NCI-H460 (cell line): Measurements from ENCODE around the gene EXOSC5. TPM values are rescaled to one million over a fixed set of nuclear protein-coding genes. Genes with fewer than 3 reads are reported as not detected.

Source experiments
- DNase-seq: peaks from one replicate; pipeline ENCODE4 v3.0.0-alpha.2; 2016; ENCODE audit warnings: low read depth; ENCODE audit errors: extremely low read depth
- total RNA-seq: library from RNA; depleted of rRNA; stranded (reverse); fragments of >200 nt; shearing (Covaris generic); gene quantifications from 2 replicates; pipeline ENCODE4 v1.2.3, GENCODE V29; 2014

Gene EXOSC5
- total RNA-seq, 1 experiment from 2014 or later = 16.5 TPM

DNA sequence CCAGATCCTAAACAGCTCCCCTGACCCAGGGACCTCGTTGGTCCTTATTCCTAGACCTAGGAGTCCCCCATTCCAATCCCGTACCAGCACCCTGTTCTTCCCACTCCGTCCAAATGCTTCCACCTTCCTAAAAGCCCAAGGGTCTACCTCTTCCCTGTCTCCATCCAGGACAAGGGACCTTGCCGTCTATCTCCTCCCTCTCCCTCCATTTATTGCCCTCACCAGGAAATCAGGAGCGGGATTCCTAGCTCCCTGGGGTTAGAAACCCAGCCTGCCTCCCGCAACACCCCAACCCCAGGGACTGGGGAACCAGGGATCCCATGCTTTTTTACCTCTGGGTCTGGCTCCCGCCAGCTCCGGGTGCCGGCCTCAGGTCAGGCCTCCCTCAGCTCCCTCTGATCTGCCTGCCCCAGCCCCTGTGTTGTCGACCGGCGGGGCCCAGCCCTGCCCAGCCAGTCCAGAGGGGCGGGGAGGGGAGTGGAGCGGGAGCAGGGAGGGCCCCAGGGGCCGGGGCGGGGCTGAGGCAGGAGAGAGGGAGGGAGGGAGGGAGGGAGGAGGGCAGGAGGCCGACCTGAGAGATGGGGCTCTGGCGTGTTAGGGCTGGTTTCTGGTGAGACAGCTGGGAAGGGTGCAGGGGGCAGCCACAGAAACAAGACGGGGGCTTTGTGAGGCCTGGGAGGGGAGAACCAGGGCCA, 29.9 kb upstream of the EXOSC5 start, which contains the start of gene B3GNT8:
Gene B3GNT8 (minus strand): TSS at position 423 of the 695 bp plus-strand sequence. CDS start 596 bp downstream, outside the sequence.
- no peak for DNase-seq

DNA sequence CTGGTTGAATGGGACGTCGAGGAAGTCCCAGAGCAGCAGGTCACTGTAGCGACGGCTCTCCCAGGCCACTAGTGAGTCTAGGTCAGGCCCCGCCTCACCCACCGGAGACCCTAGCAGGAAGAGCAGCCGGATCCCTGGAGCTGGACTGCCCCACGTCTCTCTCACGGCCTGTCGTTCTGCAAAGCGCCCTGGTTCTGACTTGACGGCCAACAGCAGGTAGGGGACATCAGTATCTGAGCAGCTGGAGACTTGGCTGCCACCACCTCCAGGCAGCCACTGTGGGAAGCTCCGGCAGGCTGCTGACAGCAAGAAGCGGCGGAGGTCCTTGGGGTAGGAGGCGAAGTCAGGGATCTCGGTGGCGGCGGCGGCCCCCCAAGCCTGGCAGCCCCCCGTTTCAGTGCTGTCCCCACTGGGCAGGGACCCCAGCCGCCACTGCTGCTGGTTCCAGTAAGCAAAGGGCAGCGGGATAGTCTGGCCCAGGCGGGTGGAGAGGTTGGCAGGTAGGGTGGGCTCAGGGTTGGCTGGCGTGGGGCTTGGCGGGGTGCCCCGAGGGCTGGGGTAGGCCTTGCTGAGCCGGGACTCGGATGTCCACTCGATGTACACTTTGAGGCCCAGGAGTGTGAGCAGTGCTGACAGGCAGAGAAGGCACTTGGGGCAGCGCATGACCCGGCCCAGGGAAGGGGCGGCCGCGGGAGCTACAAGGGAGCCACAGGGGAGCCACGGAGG, 29.1 kb upstream of the EXOSC5 start:
- DNase-seq = no peak

DNA sequence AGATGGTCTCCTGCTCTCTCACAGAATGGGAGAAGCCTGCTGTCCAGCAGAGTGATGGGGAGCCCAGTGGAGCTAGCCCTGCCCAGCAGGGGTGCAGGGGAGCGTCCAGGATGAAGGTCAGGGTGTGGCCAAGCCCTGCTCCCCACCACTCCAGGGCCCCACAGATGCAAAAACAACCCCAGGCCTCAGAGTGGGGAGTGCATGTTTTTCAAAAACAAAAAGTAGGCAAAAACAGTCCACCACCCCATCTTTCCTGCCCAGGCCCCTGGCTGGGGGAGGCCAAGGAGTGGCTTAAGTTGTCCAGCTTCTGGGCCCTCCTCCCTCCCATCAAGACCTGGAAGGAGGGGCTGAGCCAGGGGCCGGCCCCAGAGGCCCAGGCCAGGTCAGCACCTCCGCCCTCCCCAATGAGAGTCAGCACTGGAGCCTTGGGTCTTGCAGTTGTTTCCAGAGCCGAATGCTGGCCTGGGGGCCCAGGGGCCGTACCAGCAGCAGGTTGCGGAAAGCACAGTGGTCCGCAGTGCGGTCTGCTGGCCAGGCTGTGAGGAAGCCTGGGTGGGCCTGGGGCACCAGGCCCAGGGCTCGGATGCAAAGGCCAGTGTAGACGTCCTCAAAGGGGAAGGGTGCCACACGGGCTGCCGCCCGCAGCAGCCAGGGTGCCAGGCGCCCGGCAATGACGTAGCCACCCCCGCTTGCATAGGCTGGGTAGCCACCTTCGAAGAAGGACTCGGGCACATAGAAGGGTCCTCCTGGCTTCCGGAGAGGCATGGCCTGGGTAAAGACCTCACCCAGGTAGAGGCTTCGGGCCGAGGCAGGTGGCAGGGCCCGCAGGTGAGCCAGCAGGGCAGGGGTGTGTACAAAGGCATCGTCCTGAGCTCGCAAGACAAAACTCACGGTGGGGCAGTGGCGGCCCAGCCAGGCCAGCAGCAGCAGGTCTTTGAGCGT, 28.3 kb upstream of the EXOSC5 start:
- DNase-seq = no peak

DNA sequence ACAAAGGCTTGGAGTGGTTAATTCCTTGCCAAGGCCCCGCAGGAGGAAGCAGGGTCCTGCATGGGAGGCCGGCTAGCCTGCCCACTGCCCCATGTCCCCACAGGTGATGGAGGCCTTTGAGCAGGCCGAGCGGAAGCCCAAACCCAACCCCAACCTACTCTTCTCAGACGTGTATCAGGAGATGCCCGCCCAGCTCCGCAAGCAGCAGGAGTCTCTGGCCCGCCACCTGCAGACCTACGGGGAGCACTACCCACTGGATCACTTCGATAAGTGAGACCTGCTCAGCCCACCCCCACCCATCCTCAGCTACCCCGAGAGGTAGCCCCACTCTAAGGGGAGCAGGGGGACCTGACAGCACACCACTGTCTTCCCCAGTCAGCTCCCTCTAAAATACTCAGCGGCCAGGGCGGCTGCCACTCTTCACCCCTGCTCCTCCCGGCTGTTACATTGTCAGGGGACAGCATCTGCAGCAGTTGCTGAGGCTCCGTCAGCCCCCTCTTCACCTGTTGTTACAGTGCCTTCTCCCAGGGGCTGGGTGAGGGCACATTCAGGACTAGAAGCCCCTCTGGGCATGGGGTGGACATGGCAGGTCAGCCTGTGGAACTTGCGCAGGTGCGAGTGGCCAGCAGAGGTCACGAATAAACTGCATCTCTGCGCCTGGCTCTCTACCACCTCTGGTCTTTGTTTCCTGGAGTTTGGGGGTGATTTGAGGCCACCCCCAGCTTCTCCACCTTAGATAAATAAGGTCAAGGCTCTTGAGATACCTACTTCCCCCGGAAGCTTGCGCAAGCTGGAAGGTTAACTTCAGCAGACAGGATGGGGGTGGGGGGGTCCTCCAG, 27.4 kb upstream of the EXOSC5 start:
- DNase-seq = no peak

DNA sequence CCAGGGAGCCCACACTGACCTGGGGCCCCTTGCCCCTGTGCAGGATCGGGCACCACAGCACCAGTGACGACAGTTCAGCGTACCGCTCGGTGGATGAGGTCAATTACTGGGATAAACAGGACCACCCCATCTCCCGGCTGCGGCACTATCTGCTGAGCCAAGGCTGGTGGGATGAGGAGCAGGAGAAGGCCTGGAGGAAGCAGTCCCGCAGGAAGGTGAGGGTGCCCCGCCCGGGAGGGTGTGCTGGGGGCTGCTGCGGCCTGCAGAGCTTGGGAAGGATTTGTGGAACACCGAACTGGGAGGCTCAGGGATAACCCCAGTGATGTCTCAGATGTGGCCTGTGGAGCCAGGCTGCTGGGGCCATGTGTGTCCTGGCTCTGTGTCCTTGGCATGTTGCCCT, 25.8 kb upstream of the EXOSC5 start:
- DNase-seq = no peak

DNA sequence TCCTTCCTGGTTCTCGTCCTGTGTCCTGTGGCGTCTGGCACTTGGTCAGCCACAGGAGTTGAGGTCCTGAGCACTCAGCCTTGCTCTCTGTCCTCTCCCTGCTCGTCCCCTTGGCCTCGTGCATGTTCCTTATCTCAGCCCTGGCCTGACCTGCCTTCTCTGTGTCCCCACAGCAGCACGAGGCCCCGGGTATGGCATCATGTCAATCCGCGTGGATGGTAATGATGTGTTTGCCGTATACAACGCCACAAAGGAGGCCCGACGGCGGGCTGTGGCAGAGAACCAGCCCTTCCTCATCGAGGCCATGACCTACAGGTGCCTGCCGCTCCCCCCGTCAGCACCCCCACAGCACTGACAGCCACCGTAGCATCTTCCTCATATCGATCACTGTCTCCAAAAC, 25.3 kb upstream of the EXOSC5 start:
- no peak for DNase-seq

DNA sequence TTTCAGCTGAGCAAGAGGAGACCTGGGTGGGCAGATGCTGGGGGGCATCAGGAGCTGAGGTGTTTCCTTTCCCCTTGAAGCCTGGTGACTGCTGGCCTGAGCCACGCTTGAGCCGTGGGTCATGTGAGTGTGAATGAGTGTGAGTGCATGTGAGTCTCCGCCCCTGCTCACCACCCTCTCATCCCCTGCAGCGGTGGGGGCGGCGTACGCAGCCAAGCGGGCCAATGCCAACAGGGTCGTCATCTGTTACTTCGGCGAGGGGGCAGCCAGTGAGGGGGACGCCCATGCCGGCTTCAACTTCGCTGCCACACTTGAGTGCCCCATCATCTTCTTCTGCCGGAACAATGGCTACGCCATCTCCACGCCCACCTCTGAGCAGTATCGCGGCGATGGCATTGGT, 24.8 kb upstream of the EXOSC5 start:
- DNase-seq = no peak

DNA sequence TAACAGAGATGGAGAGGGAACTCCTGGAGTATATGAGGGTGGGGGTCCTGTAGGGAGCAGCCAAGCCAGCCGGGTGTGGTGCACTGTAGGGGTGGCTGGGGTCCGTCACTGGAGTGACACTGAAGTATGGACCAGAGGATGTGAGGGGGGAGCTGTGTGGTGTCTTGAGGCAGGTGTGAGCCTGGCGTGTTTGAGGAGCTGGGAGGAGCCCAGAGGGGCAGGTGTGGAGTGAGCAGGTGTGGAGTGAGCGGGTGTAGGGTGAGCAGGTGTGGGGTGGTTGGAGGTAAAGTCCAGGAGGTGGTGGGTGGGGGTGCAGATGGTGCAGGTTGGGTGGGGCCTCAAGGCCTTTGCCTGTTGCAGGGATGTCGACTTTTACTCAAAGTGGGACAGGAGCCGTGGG, 24.2 kb upstream of the EXOSC5 start:
- DNase-seq = no peak

DNA sequence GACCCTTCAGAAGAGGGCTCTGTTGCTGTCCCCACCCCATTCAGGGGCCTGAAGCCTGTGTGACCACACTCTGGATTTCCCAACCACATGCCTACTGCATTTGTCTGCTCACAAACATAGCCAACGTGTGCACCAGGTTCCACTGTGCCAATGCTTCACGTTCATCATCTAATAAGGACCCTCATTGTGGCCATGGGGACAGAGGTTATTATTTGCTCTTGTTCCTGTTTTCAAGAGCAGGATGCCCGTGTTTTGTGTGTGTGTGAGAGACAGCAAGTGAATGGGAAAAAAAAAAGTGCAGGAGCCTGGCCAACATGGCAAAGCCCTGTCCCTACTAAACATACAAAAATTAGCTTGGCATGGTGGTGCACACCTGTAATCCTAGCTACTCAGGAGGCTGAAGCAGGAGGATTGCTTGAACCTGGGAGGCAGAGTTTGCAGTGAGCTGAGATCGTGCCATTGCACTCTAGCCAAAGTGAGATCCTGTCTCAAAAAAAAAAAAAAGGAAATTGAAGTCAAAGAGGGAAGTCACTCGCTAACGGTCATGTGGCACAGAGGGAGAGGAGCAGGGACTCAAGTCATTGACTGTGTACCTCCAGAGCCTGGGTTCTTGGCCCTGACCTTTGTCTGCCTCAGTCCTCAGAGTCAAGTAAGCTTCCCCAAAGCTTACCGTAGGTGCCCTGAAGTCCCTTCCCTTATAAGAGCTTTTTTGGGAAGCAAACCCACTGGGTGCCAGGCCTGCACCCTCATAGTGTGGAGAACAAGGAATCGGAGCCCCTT, 23.1 kb upstream of the EXOSC5 start:
- DNase-seq = no peak

DNA sequence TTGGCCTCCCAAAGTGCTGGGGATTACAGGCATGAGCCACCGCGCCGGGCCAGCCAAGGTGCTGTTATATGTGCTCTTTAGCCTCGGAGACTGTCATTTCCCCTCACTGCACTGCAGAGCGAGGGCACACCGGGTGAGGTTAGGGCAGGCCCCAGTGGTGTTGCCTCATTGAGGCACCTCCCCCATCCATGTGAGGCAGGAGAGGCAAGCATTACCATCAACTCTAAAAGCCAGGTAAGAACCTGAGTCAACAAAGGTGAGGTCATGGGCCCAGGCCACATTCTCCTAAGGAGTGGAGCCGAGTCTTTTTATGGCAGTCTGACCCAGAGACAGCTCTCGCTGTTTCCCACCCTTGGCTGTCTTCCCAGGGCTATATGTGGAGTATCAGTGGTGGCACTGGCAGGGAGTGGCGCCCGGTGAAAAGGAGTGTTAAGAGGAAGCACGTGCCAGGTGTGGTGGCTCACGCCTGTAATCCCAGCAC, 19.1 kb upstream of the EXOSC5 start:
- no peak for DNase-seq

DNA sequence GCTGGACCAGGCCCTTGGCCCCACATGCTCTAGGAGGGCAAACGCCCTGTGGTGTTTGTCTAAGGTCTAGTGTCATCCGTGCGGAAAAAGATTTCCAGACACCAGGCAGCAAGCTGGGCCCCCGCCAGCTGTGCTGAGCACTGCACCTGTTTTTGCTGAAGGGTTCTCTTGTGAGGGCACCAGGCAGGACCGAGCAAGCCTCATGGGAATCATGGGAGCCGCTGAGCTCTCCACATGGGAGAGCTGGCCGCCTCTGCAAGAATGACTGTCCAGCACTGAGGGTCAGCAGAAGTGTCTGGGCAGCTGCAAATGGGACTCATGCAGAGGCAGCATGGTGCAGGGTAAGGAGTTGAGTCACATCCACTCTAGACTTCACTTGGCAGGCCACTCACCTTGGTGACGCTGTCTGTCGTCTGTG, 18.0 kb upstream of the EXOSC5 start:
- no peak for DNase-seq

DNA sequence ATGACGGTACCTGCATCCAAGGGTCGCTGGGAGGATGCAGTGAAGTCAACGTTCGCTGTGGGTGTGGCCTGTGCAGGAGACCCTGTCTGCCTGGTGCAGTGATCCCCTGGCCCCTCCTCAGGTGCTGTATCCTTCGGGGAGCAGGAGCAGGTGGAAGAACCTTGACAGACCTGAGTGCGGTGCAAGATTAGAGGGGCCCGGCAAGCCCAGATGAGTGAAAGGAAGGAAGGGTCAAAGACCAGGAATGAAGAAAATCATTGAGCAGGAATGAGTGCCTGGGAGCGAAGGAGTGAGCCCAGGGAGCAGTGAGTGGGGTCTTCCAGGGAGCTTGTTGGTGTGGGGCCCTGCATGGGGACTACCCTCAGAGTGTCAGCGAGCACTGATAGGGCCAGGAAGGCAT, 17.3 kb upstream of the EXOSC5 start:
- DNase-seq = no peak

DNA sequence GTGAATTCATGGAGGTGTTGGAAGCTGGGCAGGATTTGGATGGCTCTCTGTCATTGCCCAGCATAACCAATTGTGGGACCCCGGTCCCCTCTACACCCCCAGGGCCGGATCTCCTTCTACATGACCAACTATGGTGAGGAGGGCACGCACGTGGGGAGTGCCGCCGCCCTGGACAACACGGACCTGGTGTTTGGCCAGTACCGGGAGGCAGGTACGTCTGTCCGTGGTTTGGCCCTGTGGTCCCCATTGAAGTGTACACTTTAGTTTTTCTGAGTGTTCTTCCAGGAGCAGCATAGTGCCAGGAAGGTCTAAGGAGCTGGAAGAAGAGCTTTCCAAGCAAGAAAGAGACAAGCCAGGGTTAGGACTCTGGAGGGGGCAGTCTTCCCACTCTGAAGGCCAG, 16.8 kb upstream of the EXOSC5 start:
- DNase-seq = no peak

DNA sequence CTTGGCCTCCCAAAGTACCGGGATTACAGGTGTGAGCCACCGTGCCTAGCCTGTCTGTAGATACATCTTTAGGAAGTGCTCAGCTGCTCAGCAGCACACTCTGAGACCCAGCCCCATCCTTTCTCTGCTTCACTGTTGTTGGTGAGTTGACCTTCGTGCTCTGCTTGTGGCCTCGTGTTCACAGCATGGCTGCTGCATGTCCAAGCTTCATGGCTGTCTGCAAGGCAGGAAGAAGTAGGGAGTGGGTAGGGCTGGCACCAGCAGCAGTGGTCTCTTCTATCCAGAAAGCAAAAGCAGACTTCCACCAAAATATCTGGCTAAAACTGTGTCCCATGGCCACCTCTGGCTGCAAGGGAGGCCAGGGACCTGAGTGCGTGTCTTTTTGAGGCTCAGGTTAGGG, 15.8 kb upstream of the EXOSC5 start:
- no peak for DNase-seq

DNA sequence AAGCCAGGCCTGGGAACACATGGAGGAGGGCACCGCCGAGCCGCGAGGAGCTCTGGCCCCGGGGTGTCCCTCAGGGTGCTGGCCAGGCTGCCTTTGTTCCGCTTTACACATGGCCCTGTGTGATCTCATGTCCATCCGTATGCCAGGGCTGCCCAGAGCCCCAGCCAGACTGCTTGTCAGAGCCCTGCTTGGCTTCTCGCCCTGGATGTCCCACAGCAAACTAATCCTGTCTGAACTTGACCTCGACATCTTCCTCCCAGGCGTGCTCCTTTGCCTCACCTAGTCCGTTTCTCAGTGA, 14.8 kb upstream of the EXOSC5 start:
- DNase-seq = no peak

DNA sequence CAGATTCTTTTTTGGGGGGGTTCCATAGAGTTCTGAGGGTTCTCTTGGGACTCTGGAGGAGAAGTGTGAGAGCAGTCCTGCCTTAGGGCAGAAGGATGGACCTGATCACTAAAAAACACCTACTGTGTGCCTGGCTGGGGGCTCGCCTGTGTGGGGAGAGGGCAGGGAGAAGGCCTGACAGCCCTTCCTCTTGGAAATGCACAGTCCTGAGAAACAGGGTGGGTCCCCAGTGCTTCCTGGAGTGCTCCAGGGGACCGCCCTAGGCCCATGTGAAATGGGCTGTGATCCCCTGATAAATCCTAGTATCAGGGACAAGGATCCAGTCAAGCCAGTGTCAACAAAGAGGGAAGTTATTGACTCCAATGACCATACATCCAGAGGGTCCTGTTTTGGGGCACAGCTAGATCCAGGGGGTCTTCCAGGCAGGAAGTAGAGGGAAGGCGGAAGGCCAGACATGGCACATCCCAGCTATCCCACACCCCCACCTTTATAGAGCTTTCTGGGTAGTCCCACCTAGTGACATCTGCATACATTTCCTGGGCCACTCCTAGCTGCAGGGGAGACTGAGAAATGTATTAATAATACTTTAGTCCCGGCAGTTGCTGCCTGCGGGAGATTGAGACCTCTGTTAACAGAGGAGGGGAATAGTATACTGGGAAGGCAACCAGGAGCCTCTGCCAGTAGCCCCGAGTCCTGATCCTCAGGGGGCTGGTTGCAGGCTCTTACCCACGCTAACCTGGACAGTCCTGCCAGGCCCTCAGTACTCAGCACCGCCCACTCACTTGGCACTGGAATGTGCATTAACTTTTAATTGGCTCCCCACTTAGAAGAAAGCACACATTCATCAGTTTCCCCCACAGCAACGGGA, 14.2 kb upstream of the EXOSC5 start:
- no peak for DNase-seq

DNA sequence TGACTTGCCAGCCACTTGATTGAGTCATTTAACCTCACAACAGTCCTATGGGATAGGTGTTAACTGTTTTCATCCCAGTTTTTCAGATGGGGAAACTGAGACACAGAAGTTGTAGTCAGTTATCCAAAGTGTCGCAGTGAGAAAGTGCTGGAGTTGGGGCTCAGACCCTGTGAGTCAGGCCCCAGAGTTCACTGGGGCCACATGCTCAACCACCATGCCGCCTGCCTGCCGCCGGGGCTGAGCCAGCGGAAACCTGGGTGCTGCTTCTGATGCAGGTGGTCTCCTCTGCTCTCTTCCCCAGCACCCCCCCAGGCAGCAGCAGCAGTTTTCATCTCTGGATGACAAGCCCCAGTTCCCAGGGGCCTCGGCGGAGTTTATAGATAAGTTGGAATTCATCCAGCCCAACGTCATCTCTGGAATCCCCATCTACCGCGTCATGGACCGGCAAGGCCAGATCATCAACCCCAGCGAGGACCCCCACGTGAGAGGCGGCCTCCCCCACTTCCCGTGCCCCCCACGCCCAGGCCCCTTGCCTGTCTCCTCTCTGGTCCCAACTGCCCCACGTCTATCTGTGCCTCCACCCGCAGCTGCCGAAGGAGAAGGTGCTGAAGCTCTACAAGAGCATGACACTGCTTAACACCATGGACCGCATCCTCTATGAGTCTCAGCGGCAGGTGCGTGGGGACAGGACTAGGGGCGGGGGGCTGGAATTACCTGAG, 13.3 kb upstream of the EXOSC5 start:
- no peak for DNase-seq

DNA sequence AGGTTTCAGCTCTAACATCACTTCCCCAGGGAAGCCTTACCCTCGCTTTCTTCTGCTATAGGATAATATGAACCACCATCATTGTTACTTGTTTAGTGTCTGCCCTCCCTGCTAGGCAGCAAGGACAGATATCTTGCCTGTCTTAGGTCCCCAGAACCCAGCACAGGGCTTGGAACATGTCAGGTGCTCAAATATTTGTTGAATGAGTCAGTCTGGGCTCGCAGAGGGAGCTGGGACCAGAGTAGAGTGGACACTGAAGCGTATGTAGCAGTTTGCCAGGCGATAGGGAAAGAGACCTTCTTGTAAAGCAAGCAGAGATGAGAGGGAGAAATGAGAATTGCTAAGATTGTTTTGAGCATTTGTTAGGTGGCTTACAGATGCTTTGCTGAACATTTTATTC, 12.1 kb upstream of the EXOSC5 start:
- DNase-seq = no peak
